Measurements from ENCODE around the gene CTDSP2.

CTDSP2 gene

GRCh38 chr12:57893431-57894353, 47.2 kb upstream of the CTDSP2 start:
- H3K27ac ChIP-seq: no peak overlapping the region
- no peak overlapping the region for H3K4me3 ChIP-seq (ENCODE audit: low read depth in 1 of 2, low read length in 1 of 2)
- H3K4me1 ChIP-seq (ENCODE audit: control insufficient read depth in 1 of 2, insufficient read depth in 1 of 2, low read depth in 1 of 2, low read length in 1 of 2): peaks cover 28% of the 10 kb centered on the region in 2 experiments
- TF ChIP-seq CTCF (IDR thresholded peaks at IDR 0.05): no peak
- H3K27me3 ChIP-seq: peaks cover 34% of the 10 kb centered on the region
- H3K36me3 ChIP-seq: no peaks in the 10 kb centered on the region
- no peaks in the 10 kb centered on the region for H3K9me3 ChIP-seq

GRCh38 chr12:57892232-57892972, 45.9 kb upstream of the CTDSP2 start:
- TF ChIP-seq CTCF (IDR thresholded peaks at IDR 0.05): no peak
- Histone ChIP-seq H3K27me3 (peaks cover 36% of the 10 kb centered on the region), H3K27ac (no peak overlapping the region), H3K4me3 (ENCODE audit: low read depth in 1 of 2, low read length in 1 of 2) (no peak overlapping the region), H3K4me1 (ENCODE audit: control insufficient read depth in 1 of 2, insufficient read depth in 1 of 2, low read depth in 1 of 2, low read length in 1 of 2) (peaks cover 21 to 23% of the 10 kb centered on the region in 2 experiments), H3K36me3 (no peaks in the 10 kb centered on the region), H3K9me3 (no peaks in the 10 kb centered on the region)

- H3K4me3 ChIP-seq (ENCODE audit: low read depth in 1 of 2, low read length in 1 of 2): no peak overlapping the region
- no peak for TF ChIP-seq CTCF (IDR thresholded peaks at IDR 0.05)
- peaks cover 17 to 22% of the 10 kb centered on the region in 2 experiments for H3K4me1 ChIP-seq (ENCODE audit: control insufficient read depth in 1 of 2, insufficient read depth in 1 of 2, low read depth in 1 of 2, low read length in 1 of 2)
These were observed 45.2 kb upstream of the CTDSP2 start for GRCh38 chr12:57891542-57892228.

GRCh38 chr12:57890191-57891115, 43.9 kb upstream of the CTDSP2 start:
- TF ChIP-seq CTCF (IDR thresholded peaks at IDR 0.05): no peak

More at GRCh38 chr12:57891542-57892228, 45.2 kb upstream of the CTDSP2 start:
- peaks cover 29% of the 10 kb centered on the region for H3K27me3 ChIP-seq
- no peak overlapping the region for H3K27ac ChIP-seq
- no peaks in the 10 kb centered on the region for H3K36me3 ChIP-seq
- H3K9me3 ChIP-seq: no peaks in the 10 kb centered on the region

More at GRCh38 chr12:57890191-57891115, 43.9 kb upstream of the CTDSP2 start:
- H3K9me3 ChIP-seq: no peaks in the 10 kb centered on the region
- peaks cover 16% of the 10 kb centered on the region for H3K27me3 ChIP-seq
- H3K4me3 ChIP-seq (ENCODE audit: low read depth in 1 of 2, low read length in 1 of 2): no peak overlapping the region
- no peaks in the 10 kb centered on the region for H3K36me3 ChIP-seq
- peaks cover 12 to 17% of the 10 kb centered on the region in 2 experiments for H3K4me1 ChIP-seq (ENCODE audit: control insufficient read depth in 1 of 2, insufficient read depth in 1 of 2, low read depth in 1 of 2, low read length in 1 of 2)
- H3K27ac ChIP-seq: no peak overlapping the region

All from neutrophil (primary cell).